ENCODE results near the gene NELL2.

DNA sequence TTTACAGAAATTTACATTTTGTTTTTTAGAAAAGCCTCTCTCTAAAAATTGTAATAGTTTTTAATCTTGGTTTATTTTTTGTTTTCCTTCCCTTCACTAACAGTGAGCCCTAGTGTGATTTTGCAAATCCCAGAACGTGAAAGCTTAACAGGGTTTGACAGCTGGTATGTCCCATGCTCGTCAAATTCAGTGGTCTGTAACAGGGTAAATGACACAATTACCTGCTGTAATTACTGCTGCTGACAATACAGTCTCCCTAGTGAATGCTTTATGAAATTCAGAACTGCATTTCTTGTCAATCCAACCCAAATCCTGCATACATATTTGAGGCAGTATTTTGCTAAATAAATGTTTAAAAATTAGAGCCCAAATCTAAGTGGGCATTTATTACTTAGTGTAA is 249.2 kb downstream of the NELL2 start:
- TF ChIP-seq, protein P1, sequence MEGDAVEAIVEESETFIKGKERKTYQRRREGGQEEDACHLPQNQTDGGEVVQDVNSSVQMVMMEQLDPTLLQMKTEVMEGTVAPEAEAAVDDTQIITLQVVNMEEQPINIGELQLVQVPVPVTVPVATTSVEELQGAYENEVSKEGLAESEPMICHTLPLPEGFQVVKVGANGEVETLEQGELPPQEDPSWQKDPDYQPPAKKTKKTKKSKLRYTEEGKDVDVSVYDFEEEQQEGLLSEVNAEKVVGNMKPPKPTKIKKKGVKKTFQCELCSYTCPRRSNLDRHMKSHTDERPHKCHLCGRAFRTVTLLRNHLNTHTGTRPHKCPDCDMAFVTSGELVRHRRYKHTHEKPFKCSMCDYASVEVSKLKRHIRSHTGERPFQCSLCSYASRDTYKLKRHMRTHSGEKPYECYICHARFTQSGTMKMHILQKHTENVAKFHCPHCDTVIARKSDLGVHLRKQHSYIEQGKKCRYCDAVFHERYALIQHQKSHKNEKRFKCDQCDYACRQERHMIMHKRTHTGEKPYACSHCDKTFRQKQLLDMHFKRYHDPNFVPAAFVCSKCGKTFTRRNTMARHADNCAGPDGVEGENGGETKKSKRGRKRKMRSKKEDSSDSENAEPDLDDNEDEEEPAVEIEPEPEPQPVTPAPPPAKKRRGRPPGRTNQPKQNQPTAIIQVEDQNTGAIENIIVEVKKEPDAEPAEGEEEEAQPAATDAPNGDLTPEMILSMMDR (IDR thresholded peaks at IDR 0.05 in 2 of 3, conservative IDR thresholded peaks at IDR 0.05 in 1 of 3; ENCODE audit: borderline replicate concordance in 1 of 3, insufficient read depth in 1 of 3, low read depth in 2 of 3, low read length in 2 of 3), result no peak
- TF ChIP-seq SP1 (IDR thresholded peaks at IDR 0.05; ENCODE audit: low read depth), result no peak
- TF ChIP-seq EGR1 (IDR thresholded peaks at IDR 0.05; ENCODE audit: low read depth), result no peak
- no peak for TF ChIP-seq POLR2AphosphoS5 (IDR thresholded peaks at IDR 0.05; ENCODE audit: low read depth, low read length)
- TF ChIP-seq SRF (IDR thresholded peaks at IDR 0.05; ENCODE audit: low read depth), result no peak
- no peak for TF ChIP-seq EZH2 (IDR thresholded peaks at IDR 0.05)
- TF ChIP-seq FOSL1 (IDR thresholded peaks at IDR 0.05; ENCODE audit: low read depth), result no peak
- TF ChIP-seq YY1 (IDR thresholded peaks at IDR 0.05; ENCODE audit: extremely low read depth, insufficient replicate concordance, low read depth, low read length), result no peak

All from HCT116 (cell line).